ENCODE results near the gene ANHX.

ANHX gene

GRCh38 chr12:133202493-133203343 lies 33.0 kb downstream of the ANHX start:
- DNase-seq (ENCODE audit: low spot score) = no peak

- DNase-seq (ENCODE audit: low spot score) = no peak
These were observed 33.8 kb downstream of the ANHX start for GRCh38 chr12:133201888-133202287.

- no peak for DNase-seq (ENCODE audit: low spot score)
These were observed 42.8 kb downstream of the ANHX start for GRCh38 chr12:133192847-133193246.

GRCh38 chr12:133190176-133190575 lies 45.5 kb downstream of the ANHX start:
- DNase-seq (ENCODE audit: low spot score) = no peak

GRCh38 chr12:133181238-133181959 lies 54.3 kb downstream of the ANHX start, which contains the start of gene ZNF268:
Gene ZNF268 (plus strand): TSS chr12:133181495. CDS start chr12:133181998, 503 bp downstream.
- peak; percentile 88 for DNase-seq (ENCODE audit: low spot score)

- DNase-seq (ENCODE audit: low spot score) = no peak
These were observed 55.0 kb downstream of the ANHX start for GRCh38 chr12:133180669-133181068.

- no peak for DNase-seq (ENCODE audit: low spot score)
These were observed 60.8 kb downstream of the ANHX start for GRCh38 chr12:133174901-133175300.

GRCh38 chr12:133172491-133172890 lies 63.2 kb downstream of the ANHX start:
- DNase-seq (ENCODE audit: low spot score) = no peak

All from kidney capillary endothelial cell (primary cell).